EH (cell line): Measurements from ENCODE around the gene ECHS1.
"Not testable (repeated sequence)": the region's sequence is repeated elsewhere in the genome, so short reads cannot be mapped to it uniquely, and the experiment has no call there.

Source experiments
- DNase-seq: peaks from one replicate; pipeline ENCODE4 v3.0.0-alpha.2; 2015; ENCODE audit warnings: low read depth

ECHS1 gene

DNA sequence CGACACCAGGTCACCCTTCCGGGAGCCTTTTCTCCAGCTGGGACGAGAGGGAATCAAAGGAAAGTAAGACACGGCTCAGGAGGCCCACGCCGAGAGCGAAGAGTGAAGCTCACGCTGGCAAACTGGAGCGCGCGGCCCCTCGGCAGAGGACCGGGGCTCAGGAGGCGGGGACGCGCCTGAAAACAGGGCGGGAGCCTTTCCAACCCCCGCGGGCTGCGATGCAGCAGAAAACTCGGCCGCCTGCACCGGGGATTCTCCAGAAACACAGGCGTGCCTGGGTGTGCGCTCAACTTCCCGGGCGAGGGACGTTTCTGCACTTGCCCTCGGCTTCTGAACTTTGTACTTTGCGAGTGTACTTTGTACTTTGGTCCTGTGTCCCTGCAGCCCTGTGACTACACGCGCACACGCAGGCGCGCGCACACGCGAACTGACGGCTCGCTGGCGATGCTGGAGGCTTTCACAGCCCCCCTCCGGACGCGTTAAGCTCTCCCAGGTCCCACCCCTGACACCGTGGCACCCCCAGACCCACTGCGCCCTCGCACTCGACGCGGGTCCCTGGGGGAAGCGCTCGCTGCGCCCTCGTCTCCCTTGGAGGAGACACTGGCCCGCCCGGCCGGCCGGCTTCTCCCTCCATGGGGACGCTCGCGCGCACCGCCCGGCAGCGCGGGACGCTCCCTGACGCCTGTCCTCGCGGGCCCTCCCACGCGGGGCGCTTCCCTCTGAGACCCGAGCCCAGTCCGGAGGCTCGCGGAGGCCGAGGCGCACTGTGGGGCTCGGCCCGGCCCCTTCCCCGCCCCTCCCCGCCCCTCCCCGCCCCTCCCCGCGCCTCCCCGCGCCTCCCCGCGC, 5.3 kb upstream of the ECHS1 start:
- DNase-seq: peak; percentile 56

DNA sequence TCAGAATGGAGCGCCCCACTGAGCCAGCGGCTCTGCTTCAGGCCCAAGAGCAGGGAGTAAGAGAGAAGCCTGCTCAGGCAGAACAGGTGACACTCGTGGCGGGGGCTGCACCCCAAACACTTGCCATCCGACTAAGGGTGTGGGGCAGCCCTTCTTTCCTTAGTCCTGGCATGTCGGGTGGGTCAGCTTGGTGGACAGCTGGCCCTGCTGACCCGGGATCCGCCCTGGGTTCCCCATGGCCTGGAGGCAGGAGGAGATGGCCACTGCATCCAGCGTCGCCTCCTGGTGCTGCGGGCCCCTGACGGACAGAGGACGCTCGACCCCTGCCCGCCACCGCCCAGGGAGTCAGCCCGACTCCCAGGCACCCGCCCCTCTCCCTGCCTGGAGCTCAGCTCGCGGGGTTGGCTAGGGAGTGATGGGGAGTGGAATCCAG, 4.7 kb upstream of the ECHS1 start:
- DNase-seq: no peak

- no peak for DNase-seq
Observed at GRCh38 chr10:133377025-133377817, 4.1 kb upstream of the ECHS1 start.

GRCh38 chr10:133376183-133376582, 3.0 kb upstream of the ECHS1 start:
- DNase-seq: not testable (repeated sequence)

DNA sequence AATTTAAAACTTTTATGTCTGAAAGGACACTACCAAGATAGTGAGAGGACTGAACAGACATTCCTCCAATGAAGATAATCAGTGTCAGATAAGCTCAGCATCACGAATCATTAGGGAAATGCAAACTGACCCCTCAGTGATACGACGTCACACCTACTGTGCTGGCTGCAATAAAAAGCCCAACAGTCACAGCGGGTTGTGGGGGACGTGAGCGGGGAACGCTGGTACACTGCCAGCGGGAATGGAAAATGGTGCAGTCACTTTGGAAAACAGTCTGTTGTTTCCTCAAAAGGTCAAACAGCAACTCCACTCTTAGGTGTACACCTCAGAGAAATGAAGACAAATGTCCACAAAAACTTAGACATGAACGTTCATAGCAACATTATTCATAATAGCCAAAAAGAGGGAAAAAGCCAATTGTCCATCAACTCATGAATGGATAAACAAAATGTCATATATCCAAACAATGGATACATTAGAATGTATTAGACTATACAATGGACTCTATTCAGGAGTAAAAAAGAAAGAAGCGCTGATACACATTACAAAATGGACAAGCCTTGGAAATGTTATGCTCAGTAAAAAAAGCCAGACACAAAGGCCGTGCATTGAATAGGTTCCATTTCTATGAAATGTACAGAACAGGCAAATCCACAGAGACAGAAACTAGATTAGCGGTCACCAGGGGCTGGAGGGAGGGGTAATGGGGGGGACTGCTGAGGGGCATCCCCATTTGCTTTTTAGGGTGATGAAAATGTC, 2.4 kb upstream of the ECHS1 start:
- no peak for DNase-seq

GRCh38 chr10:133372507-133372906, 647 bp downstream of the ECHS1 start:
- no peak for DNase-seq

- DNase-seq: no peak
Observed at GRCh38 chr10:133370030-133370786, 2.9 kb downstream of the ECHS1 start.

- DNase-seq: no peak
Observed at GRCh38 chr10:133368153-133368552, 5.0 kb downstream of the ECHS1 start.

DNA sequence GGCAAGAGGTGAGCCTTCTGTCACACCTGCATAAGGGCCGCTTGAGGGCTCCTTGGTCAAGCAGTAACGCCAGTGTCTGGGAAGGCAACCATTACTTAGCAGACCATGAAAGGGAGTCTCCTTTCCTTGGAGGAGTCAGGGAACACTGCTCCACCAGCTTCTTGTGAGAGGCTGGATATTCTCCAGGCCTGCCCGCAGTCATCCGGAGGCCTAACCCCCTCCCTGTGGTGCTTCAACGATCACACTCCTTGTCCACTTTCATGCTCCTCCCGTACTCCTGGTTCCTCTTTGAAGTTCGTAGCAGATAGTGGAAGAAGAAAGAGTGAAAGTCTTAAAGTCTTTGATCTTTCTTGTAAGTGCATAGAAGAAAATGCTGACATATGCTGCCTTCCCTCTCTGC, 5.7 kb downstream of the ECHS1 start:
- not testable (repeated sequence) for DNase-seq

- no peak for DNase-seq
Observed at GRCh38 chr10:133366751-133367150, 6.4 kb downstream of the ECHS1 start.

GRCh38 chr10:133366130-133366478, 7.0 kb downstream of the ECHS1 start:
- no peak for DNase-seq

DNA sequence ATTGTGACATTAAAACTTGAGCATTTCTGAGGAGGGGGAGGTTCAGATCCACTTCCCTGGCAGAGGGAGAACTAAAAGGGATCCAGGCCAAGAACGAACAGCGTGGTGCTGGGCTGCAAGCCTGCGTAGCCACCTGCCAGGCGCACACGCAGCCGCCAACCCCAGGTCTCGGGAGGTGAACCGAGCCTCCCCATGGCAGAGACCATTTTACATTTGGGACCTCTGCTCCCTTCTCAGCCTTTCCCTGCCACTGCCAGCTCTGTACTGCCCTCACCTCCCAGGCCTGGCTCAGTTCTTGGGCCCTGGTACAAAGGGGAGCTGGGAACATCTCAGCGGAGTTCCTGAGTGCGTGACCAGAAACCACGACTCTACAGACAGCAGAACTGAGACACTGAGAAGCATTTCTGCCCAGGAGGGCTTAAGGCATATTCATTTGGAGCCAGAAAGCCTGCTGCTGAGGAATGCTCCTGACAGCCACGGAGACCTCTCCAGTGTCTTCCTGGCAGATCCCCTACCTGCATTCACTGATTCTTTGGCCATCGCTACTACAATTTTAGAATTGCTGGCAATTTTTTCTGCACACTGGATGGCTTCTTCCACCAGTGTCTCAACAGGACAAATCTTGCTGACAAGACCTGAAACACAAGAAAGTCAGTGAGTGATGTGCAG, 7.6 kb downstream of the ECHS1 start:
- DNase-seq: no peak

- DNase-seq: no peak
Observed at GRCh38 chr10:133364645-133365431, 8.3 kb downstream of the ECHS1 start.

DNA sequence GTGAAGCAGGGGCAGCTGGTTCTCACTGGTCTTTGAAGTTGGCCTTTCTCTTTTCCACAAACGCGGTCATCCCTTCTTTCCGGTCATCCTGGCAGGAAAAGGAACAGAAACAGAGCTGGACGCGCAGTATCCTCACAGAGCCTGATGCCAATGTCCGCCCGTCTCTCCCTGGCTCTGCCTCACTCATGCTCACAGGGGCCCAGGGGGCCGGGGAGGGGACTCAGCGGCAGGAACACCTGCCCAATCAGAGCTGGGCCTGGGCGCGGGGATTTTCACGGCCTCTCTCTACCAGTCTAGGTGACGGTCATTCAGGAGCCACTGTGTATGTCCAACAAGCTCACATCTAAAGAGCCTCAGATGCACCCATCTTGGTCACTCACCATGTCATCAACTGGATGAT, 10.3 kb downstream of the ECHS1 start:
- no peak for DNase-seq

DNA sequence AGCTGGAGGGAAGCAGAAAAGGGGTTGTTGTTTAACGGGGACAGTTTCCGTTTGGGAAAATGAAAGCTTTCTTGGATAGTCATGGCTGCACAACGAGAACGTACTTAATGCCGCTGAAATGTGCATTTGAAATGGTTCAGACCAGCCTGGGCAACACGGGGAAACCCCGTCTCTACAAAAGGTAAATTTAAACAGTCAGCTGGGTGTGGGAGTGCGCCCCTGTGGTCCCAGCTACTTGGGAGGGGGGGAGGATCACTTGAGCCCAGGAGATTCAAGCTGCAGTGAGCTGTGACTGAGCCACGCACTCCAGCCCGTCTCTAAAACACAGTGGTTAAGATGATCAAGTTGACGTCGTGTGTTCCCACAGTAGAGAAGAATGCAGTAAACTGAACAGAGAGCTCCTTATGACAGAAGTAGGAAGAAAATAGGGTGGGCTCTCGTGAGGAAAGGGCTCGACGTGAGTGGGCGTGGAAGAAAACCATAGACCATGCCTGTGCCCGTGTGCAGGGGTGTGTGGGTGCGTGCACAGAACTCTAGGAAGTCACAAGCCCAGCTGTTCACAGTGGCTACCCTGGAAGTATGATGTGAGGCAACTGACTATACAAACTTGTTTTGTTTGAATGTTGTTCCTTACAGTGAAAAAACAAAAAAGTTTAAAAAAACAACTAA, 11.2 kb downstream of the ECHS1 start:
- DNase-seq: no peak

GRCh38 chr10:133361227-133361626, 11.9 kb downstream of the ECHS1 start:
- DNase-seq: no peak

DNA sequence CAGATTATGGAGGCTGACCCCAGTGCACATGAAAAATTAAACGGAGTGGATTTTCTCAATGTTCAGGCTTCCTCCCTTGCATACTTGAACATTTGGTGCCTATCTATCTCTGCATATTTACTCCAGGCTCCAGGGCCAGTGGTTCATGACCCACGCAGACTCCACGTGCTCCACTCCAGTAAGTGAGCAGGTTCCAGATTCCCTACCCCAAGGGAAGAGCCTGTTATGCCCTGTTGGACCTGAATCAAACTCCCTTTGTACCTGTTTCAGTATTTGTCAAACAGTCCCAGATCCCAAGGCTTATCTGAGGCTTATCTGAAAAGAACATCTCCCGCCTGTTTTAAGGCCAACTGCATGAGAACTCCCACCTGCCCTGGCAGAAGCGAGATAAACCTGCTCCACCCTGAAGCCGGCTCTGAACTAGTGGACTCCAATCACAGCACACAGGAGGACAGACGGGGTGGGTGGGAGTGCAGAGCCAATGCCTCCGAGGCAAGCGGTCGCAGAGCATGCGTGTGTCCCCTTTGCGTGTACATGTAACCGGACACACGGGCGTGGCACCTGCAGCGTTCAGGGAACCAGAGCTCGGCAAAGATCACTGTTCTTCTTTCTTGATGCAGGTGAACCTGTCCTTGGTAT, 13.1 kb downstream of the ECHS1 start:
- no peak for DNase-seq

- no peak for DNase-seq
Observed at GRCh38 chr10:133359554-133359971, 13.6 kb downstream of the ECHS1 start.

- no peak for DNase-seq
Observed at GRCh38 chr10:133358925-133359310, 14.2 kb downstream of the ECHS1 start.
